ENCODE results near the gene ABCD1.

The ABCD1 gene

GRCh38 chrX:153761863-153762262, 37.2 kb downstream of the ABCD1 start:
- H3K9me3 ChIP-seq (ENCODE audit: control insufficient read depth, low read length), result no peaks in the 10 kb centered on the region
- no peak overlapping the region for H3K4me3 ChIP-seq (ENCODE audit: insufficient read depth, low read depth, low read length, poor library complexity, severe bottlenecking)
- DNase-seq, result no peak

GRCh38 chrX:153762626-153763173, 38.0 kb downstream of the ABCD1 start:
- H3K36me3 ChIP-seq (ENCODE audit: control insufficient read depth, insufficient read depth, low read length), result no peaks in the 10 kb centered on the region
- DNase-seq, result no peak
- no peak overlapping the region for H3K4me3 ChIP-seq (ENCODE audit: insufficient read depth, low read depth, low read length, poor library complexity, severe bottlenecking)
- no peak overlapping the region for H3K27ac ChIP-seq (ENCODE audit: insufficient read depth, low read length, poor library complexity, severe bottlenecking)
- no peaks in the 10 kb centered on the region for H3K27me3 ChIP-seq (replicated peaks; ENCODE audit: control insufficient read depth, insufficient read depth, low read length, poor library complexity, severe bottlenecking)
- H3K4me1 ChIP-seq (ENCODE audit: control insufficient read depth, insufficient read depth, low read length, poor library complexity, severe bottlenecking), result no peaks in the 10 kb centered on the region
- no peaks in the 10 kb centered on the region for H3K9me3 ChIP-seq (ENCODE audit: control insufficient read depth, low read length)

More at GRCh38 chrX:153761863-153762262, 37.2 kb downstream of the ABCD1 start:
- no peaks in the 10 kb centered on the region for H3K27me3 ChIP-seq (replicated peaks; ENCODE audit: control insufficient read depth, insufficient read depth, low read length, poor library complexity, severe bottlenecking)
- H3K4me1 ChIP-seq (ENCODE audit: control insufficient read depth, insufficient read depth, low read length, poor library complexity, severe bottlenecking), result no peaks in the 10 kb centered on the region
- H3K27ac ChIP-seq (ENCODE audit: insufficient read depth, low read length, poor library complexity, severe bottlenecking), result no peak overlapping the region
- no peaks in the 10 kb centered on the region for H3K36me3 ChIP-seq (ENCODE audit: control insufficient read depth, insufficient read depth, low read length)

- Histone ChIP-seq H3K4me1 (ENCODE audit: control insufficient read depth, insufficient read depth, low read length, poor library complexity, severe bottlenecking) (no peaks in the 10 kb centered on the region), H3K36me3 (ENCODE audit: control insufficient read depth, insufficient read depth, low read length) (no peaks in the 10 kb centered on the region), H3K27ac (ENCODE audit: insufficient read depth, low read length, poor library complexity, severe bottlenecking) (no peak overlapping the region), H3K27me3 (replicated peaks; ENCODE audit: control insufficient read depth, insufficient read depth, low read length, poor library complexity, severe bottlenecking) (no peaks in the 10 kb centered on the region), H3K9me3 (ENCODE audit: control insufficient read depth, low read length) (no peaks in the 10 kb centered on the region), H3K4me3 (ENCODE audit: insufficient read depth, low read depth, low read length, poor library complexity, severe bottlenecking) (no peak overlapping the region)
- DNase-seq, result no peak
Measured at GRCh38 chrX:153763298-153763932, 38.8 kb downstream of the ABCD1 start.

DNA sequence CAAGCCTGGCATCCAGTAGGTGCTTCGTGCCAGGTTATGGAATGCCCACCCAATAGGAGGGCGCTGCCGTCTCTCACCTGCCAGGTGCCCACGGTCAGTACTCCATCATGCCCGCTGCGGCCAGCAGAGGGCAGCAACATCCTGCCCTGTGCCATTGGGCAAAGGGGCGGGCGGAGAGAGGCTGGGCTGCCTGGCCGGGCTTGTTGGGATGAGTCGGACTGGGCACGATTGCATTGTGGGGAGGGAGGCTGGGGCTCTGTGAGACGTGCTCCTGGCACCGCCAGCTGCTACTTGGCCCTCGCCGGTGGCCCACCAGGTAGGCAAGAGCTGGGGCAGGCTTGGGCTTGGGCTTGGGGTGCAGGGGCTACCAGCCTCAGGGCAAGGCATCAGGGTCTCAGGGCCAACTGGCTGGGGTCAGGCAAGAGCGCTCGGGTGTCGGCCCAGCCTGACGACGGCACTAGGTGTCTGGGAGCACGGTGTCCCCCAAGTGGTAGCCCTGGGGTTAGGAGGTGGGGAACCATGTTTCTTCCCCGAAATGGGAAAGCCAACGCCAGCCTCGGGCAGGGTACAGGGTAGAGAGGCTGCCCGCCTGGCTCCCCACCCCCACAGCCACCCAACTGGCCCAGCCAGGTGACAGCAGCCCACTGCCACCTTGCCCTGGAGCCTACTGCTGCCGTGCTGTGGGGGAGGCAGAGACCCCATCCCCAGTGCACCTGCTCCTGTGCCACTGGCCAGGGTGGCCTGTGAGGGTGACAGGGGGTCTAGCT, 39.5 kb downstream of the ABCD1 start, which contains the start of gene PLXNB3:
TSS of gene PLXNB3 (plus strand) at position 261 of the 767 bp plus-strand sequence. CDS start 1,287 bp downstream, outside the sequence.
- H3K27ac ChIP-seq (ENCODE audit: insufficient read depth, low read length, poor library complexity, severe bottlenecking), result no peak within 1 kb of the TSS
- DNase-seq, result peak; percentile 51 to 64 (median 56)
- no peaks in the 10 kb centered on the region for H3K9me3 ChIP-seq (ENCODE audit: control insufficient read depth, low read length)
- H3K4me1 ChIP-seq (ENCODE audit: control insufficient read depth, insufficient read depth, low read length, poor library complexity, severe bottlenecking), result no peaks in the 10 kb centered on the region
- no peaks in the 10 kb centered on the region for H3K36me3 ChIP-seq (ENCODE audit: control insufficient read depth, insufficient read depth, low read length)
- no peaks in the 10 kb centered on the region for H3K27me3 ChIP-seq (replicated peaks; ENCODE audit: control insufficient read depth, insufficient read depth, low read length, poor library complexity, severe bottlenecking)
- no peak within 1 kb of the TSS for H3K4me3 ChIP-seq (ENCODE audit: insufficient read depth, low read depth, low read length, poor library complexity, severe bottlenecking)

- DNase-seq, result no peak
- Histone ChIP-seq H3K27ac (ENCODE audit: insufficient read depth, low read length, poor library complexity, severe bottlenecking) (no peak overlapping the region), H3K36me3 (ENCODE audit: control insufficient read depth, insufficient read depth, low read length) (no peaks in the 10 kb centered on the region), H3K4me1 (ENCODE audit: control insufficient read depth, insufficient read depth, low read length, poor library complexity, severe bottlenecking) (no peaks in the 10 kb centered on the region), H3K27me3 (replicated peaks; ENCODE audit: control insufficient read depth, insufficient read depth, low read length, poor library complexity, severe bottlenecking) (no peaks in the 10 kb centered on the region), H3K4me3 (ENCODE audit: insufficient read depth, low read depth, low read length, poor library complexity, severe bottlenecking) (no peak overlapping the region), H3K9me3 (ENCODE audit: control insufficient read depth, low read length) (no peaks in the 10 kb centered on the region)
Measured at GRCh38 chrX:153764786-153765137, 40.1 kb downstream of the ABCD1 start.

GRCh38 chrX:153765138-153766079, 40.8 kb downstream of the ABCD1 start:
- H3K4me1 ChIP-seq (ENCODE audit: control insufficient read depth, insufficient read depth, low read length, poor library complexity, severe bottlenecking), result no peaks in the 10 kb centered on the region
- no peak for DNase-seq
- H3K4me3 ChIP-seq (ENCODE audit: insufficient read depth, low read depth, low read length, poor library complexity, severe bottlenecking), result no peak overlapping the region
- H3K36me3 ChIP-seq (ENCODE audit: control insufficient read depth, insufficient read depth, low read length), result no peaks in the 10 kb centered on the region
- H3K27ac ChIP-seq (ENCODE audit: insufficient read depth, low read length, poor library complexity, severe bottlenecking), result no peak overlapping the region
- no peaks in the 10 kb centered on the region for H3K9me3 ChIP-seq (ENCODE audit: control insufficient read depth, low read length)
- H3K27me3 ChIP-seq (replicated peaks; ENCODE audit: control insufficient read depth, insufficient read depth, low read length, poor library complexity, severe bottlenecking), result no peaks in the 10 kb centered on the region

GRCh38 chrX:153766098-153766817, 41.6 kb downstream of the ABCD1 start:
- Histone ChIP-seq H3K36me3 (ENCODE audit: control insufficient read depth, insufficient read depth, low read length) (no peaks in the 10 kb centered on the region), H3K4me3 (ENCODE audit: insufficient read depth, low read depth, low read length, poor library complexity, severe bottlenecking) (no peak overlapping the region), H3K27ac (ENCODE audit: insufficient read depth, low read length, poor library complexity, severe bottlenecking) (no peak overlapping the region), H3K4me1 (ENCODE audit: control insufficient read depth, insufficient read depth, low read length, poor library complexity, severe bottlenecking) (no peaks in the 10 kb centered on the region), H3K27me3 (replicated peaks; ENCODE audit: control insufficient read depth, insufficient read depth, low read length, poor library complexity, severe bottlenecking) (no peaks in the 10 kb centered on the region), H3K9me3 (ENCODE audit: control insufficient read depth, low read length) (no peaks in the 10 kb centered on the region)
- no peak for DNase-seq

- no peak for DNase-seq
- Histone ChIP-seq H3K4me1 (ENCODE audit: control insufficient read depth, insufficient read depth, low read length, poor library complexity, severe bottlenecking) (no peaks in the 10 kb centered on the region), H3K9me3 (ENCODE audit: control insufficient read depth, low read length) (no peaks in the 10 kb centered on the region), H3K4me3 (ENCODE audit: insufficient read depth, low read depth, low read length, poor library complexity, severe bottlenecking) (no peak overlapping the region), H3K27me3 (replicated peaks; ENCODE audit: control insufficient read depth, insufficient read depth, low read length, poor library complexity, severe bottlenecking) (no peaks in the 10 kb centered on the region), H3K27ac (ENCODE audit: insufficient read depth, low read length, poor library complexity, severe bottlenecking) (no peak overlapping the region), H3K36me3 (ENCODE audit: control insufficient read depth, insufficient read depth, low read length) (no peaks in the 10 kb centered on the region)
Measured at GRCh38 chrX:153766871-153767673, 42.4 kb downstream of the ABCD1 start.

- Histone ChIP-seq H3K9me3 (ENCODE audit: control insufficient read depth, low read length) (no peaks in the 10 kb centered on the region), H3K4me3 (ENCODE audit: insufficient read depth, low read depth, low read length, poor library complexity, severe bottlenecking) (no peak overlapping the region), H3K36me3 (ENCODE audit: control insufficient read depth, insufficient read depth, low read length) (no peaks in the 10 kb centered on the region)
Measured at GRCh38 chrX:153767674-153768055, 43.0 kb downstream of the ABCD1 start.

More at GRCh38 chrX:153767674-153768055, 43.0 kb downstream of the ABCD1 start:
- Histone ChIP-seq H3K4me1 (ENCODE audit: control insufficient read depth, insufficient read depth, low read length, poor library complexity, severe bottlenecking) (no peaks in the 10 kb centered on the region), H3K27ac (ENCODE audit: insufficient read depth, low read length, poor library complexity, severe bottlenecking) (no peak overlapping the region), H3K27me3 (replicated peaks; ENCODE audit: control insufficient read depth, insufficient read depth, low read length, poor library complexity, severe bottlenecking) (no peaks in the 10 kb centered on the region)
- DNase-seq, result no peak
